K562 (cell line): Measurements from ENCODE around the gene FILIP1L. TPM values are rescaled to one million over a fixed set of nuclear protein-coding genes. Genes with fewer than 3 reads are reported as not detected.

ENCODE experiments used
- ATAC-seq: fragments of 200-7000 bp; cut with Tn5 transposase; 3 replicates; pipeline ENCODE4 v1.9.1; 2020; ENCODE audit warnings: moderate library complexity
- BruUV-seq: library from RNA; stranded (reverse); fragments of 400-500 nt; replicated peaks from 2 replicates; lab custom pipeline; 2021; lab: Mats Ljungman, UMichigan
- CTCF ChIA-PET: fragments of 300-600 bp; formaldehyde crosslinking; extraction: SDS; loops from one replicate; lab custom pipeline; 2021; ENCODE audit warnings: low intra/inter-chr PET ratio; lab: Yijun Ruan, JAX
- POLR2A ChIA-PET: fragments of 300-600, 350-650 bp; sonication (Branson Sonifier 250); formaldehyde crosslinking; extraction: SDS; loops from one replicate; lab custom pipeline; 2021; ENCODE audit warnings: antibody characterized with exemption, inconsistent platforms; lab: Yijun Ruan, JAX
- DNase-seq, 4 experiments: peaks; one replicate each; pipeline versions ENCODE4 v3.0.0 to v3.0.0-alpha.2; 2011 to 2018; ENCODE audit warnings: low spot score in 3 of 4, mixed read lengths in 3 of 4; ENCODE audit errors: extremely low read depth in 1 of 4
- FAIRE-seq: peaks from 2 replicates; lab custom pipeline; 2011; peaks lifted over from hg19 to GRCh38; lab: Jason Lieb, UNC
- H2AFZ ChIP-seq: 2 replicates; pipeline ENCODE4 v1.6.0; 2011; ENCODE audit warnings: low read depth, low read length, control low read depth, inconsistent platforms
- H3K27ac ChIP-seq: fragments of 200-600 bp; 3 replicates; pipeline ENCODE4 v1.8.0; 2011; ENCODE audit warnings: low read depth, mild to moderate bottlenecking, control low read depth, inconsistent platforms, low read length, moderate library complexity, mixed read lengths; ENCODE audit errors: extremely low read depth
- H3K27me3 ChIP-seq, 2 experiments: fragments of 300-600 bp in 1 of 2; 2 replicates in 1 of 2; 3 replicates in 1 of 2; pipeline versions ENCODE4 v1.6.0 to v1.8.0; 2011; ENCODE audit warnings: inconsistent platforms in 2 of 2, low read length in 2 of 2, mild to moderate bottlenecking in 1 of 2, mixed read lengths in 1 of 2, moderate library complexity in 1 of 2; ENCODE audit not compliant: control insufficient read depth in 2 of 2, insufficient read depth in 2 of 2
- H3K36me3 ChIP-seq: fragments of 300-600 bp; 3 replicates; pipeline ENCODE4 v1.8.0; 2011; ENCODE audit warnings: mild to moderate bottlenecking, low read length, inconsistent platforms; ENCODE audit not compliant: control insufficient read depth, insufficient read depth
- H3K4me1 ChIP-seq, 2 experiments: fragments of 200-600 bp in 1 of 2; replicated peaks in 1 of 2; 2 replicates in 1 of 2; 3 replicates in 1 of 2; pipeline versions ENCODE4 v1.5.1 to v1.8.0; 2011; ENCODE audit warnings: inconsistent platforms in 2 of 2, low read length in 2 of 2, mild to moderate bottlenecking in 1 of 2, mixed read lengths in 1 of 2, moderate library complexity in 1 of 2; ENCODE audit not compliant: control insufficient read depth in 2 of 2, insufficient read depth in 2 of 2
- H3K4me2 ChIP-seq: 2 replicates; pipeline ENCODE4 v1.6.1; 2011; ENCODE audit warnings: low read length, control low read depth, inconsistent platforms, mixed read lengths; ENCODE audit not compliant: insufficient read depth
- H3K4me3 ChIP-seq: fragments of 200-600 bp; sonication (generic), shearing (Covaris generic); 2 replicates; pipeline ENCODE4 v1.5.1; 2016; ENCODE audit warnings: control low read depth, inconsistent platforms
- H3K79me2 ChIP-seq: fragments of 200-600 bp; 3 replicates; pipeline ENCODE4 v1.8.0; 2011; ENCODE audit warnings: low read length, inconsistent platforms; ENCODE audit not compliant: control insufficient read depth, insufficient read depth
- H3K9ac ChIP-seq, 2 experiments: 2 replicates each; pipeline versions ENCODE4 v1.6.0 to v1.6.1; 2011; ENCODE audit warnings: low read depth in 2 of 2, low read length in 2 of 2, control low read depth in 1 of 2, inconsistent platforms in 1 of 2, mild to moderate bottlenecking in 1 of 2, mixed read lengths in 1 of 2; ENCODE audit not compliant: insufficient read depth in 1 of 2
- H3K9me1 ChIP-seq: one replicate; pipeline ENCODE4 v1.6.0; 2011; ENCODE audit warnings: inconsistent platforms, mild to moderate bottlenecking, low read length, moderate library complexity; ENCODE audit not compliant: control insufficient read depth, insufficient read depth
- H3K9me3 ChIP-seq: replicated peaks from 2 replicates; pipeline ENCODE4 v1.5.1; 2011; ENCODE audit warnings: low read depth, low read length, inconsistent platforms; ENCODE audit not compliant: control insufficient read depth, insufficient read depth
- H4K20me1 ChIP-seq: replicated peaks from 2 replicates; pipeline ENCODE4 v1.6.1; 2011; ENCODE audit warnings: low read length, inconsistent platforms, mixed read lengths; ENCODE audit not compliant: control insufficient read depth, insufficient read depth
- CBFA2T2 ChIP-seq: fragments of 450-650 bp; conservative IDR thresholded peaks from 2 replicates; pipeline ENCODE4 v1.6.1; 2017; ENCODE audit warnings: mild to moderate bottlenecking
- MYNN ChIP-seq, 2 experiments: sonication (generic); formaldehyde crosslinking in 1 of 2; IDR thresholded peaks; 2 replicates each; pipeline versions ENCODE4 v1.5.0 to v1.6.1; 2016 to 2020; ENCODE audit warnings: antibody characterized with exemption in 1 of 2, missing genetic modification reagents in 1 of 2
- RAD51 ChIP-seq: fragments of 450-650 bp; IDR thresholded peaks from 2 replicates; pipeline ENCODE4 v1.7.1; 2016; ENCODE audit warnings: low read depth, mild to moderate bottlenecking, borderline replicate concordance
- TFE3 ChIP-seq: fragments of 450-650 bp; formaldehyde crosslinking; IDR thresholded peaks from 2 replicates; pipeline ENCODE4 v1.4.0; 2020; ENCODE audit warnings: mild to moderate bottlenecking, mixed read lengths
- TGIF2 ChIP-seq: sonication (generic); formaldehyde crosslinking; IDR thresholded peaks from 2 replicates; pipeline ENCODE4 v1.8.1; 2022; ENCODE audit warnings: mild to moderate bottlenecking, missing genetic modification reagents, moderate library complexity
- TOE1 ChIP-seq, 2 experiments: fragments of 450-650 bp in 1 of 2; sonication (generic) in 1 of 2; formaldehyde crosslinking in 1 of 2; IDR thresholded peaks; 2 replicates each; pipeline versions ENCODE4 v1.7.1 to v1.8.0; 2016 to 2022; ENCODE audit warnings: borderline replicate concordance in 2 of 2, mild to moderate bottlenecking in 2 of 2, antibody characterized with exemption in 1 of 2, inconsistent platforms in 1 of 2, low read depth in 1 of 2, missing genetic modification reagents in 1 of 2, moderate library complexity in 1 of 2
- USF2 ChIP-seq: sonication (generic); formaldehyde crosslinking; IDR thresholded peaks from 2 replicates; pipeline ENCODE4 v1.5.0; 2020; ENCODE audit warnings: missing genetic modification reagents
- ZNF395 ChIP-seq: fragments of 200-800 bp; sonication (Bioruptor generic); IDR thresholded peaks from 2 replicates; pipeline ENCODE4 v1.6.1; 2017; ENCODE audit warnings: missing genetic modification characterization, missing compliant biosample characterization
- ZNF551 ChIP-seq: fragments of 250-450 bp; sonication (Bioruptor Pico); IDR thresholded peaks from 2 replicates; pipeline ENCODE4 v1.5.0; 2021; ENCODE audit warnings: mild to moderate bottlenecking, moderate library complexity
- WGBS: fragments of 100-300 bp; shearing (Covaris generic); methylation state at CpG from one replicate; pipeline ENCODE4 v1.1.6; 2016; ENCODE audit warnings: low coverage, mixed read lengths; ENCODE audit not compliant: insufficient coverage; ENCODE audit errors: missing lambda C conversion rate; 5-methylcytosine and 5-hydroxymethylcytosine counted together
- in situ Hi-C: fragments of 300-500 bp; cut with MboI; formaldehyde crosslinking; loops from 4 replicates; pipeline ENCODE4 v1.15.0; 2018; ENCODE audit warnings: inconsistent platforms, mixed read lengths
- intact Hi-C: fragments of 100-400 bp; cut with micrococcal nuclease; formaldehyde crosslinking; loops from 2 replicates; pipeline ENCODE4 v1.14.2; 2022
- polyA plus RNA-seq, 8 experiments: library from polyadenylated mRNA; depleted of rRNA in 4 of 8; stranded (reverse) in 5 of 8; unstranded in 3 of 8; fragments of >200 nt; fragmentation: Nextera tagmentation in 2 of 8; fragmentation: Illumina TruSeq in 1 of 8; extraction: Ambion mirVana in 2 of 8; extraction: Trizol in 1 of 8; gene quantifications; 2 replicates each; pipeline versions ENCODE4 v1.2.1 to v1.2.3, GENCODE V29; 2011 to 2014; ENCODE audit warnings: inconsistent platforms in 1 of 8, missing spikeins in 1 of 8
- total RNA-seq, 7 experiments: library from RNA; depleted of rRNA in 6 of 7; stranded (reverse); fragments of >200 nt in 6 of 7; fragmentation: Illumina TruSeq in 2 of 7; extraction: Trizol in 2 of 7; gene quantifications; 2 replicates each; pipeline versions ENCODE4 v1.2.1 to v1.2.3, GENCODE V29; 2011 to 2021; ENCODE audit warnings: low replicate concordance in 1 of 7

The FILIP1L gene
- total and polyA plus RNA-seq, 9 of the 15 experiments (the other 6 are each of a cell fraction or from before 2014, with no cell fraction given): 0.50 to 2.1 (median 1.1) TPM

- no peak for TF ChIP-seq TGIF2
Observed at GRCh38 chr3:99803297-99803696, 311.0 kb downstream of the FILIP1L start (continued).

- in situ Hi-C loops: no loop called here
- WGBS: 0% methylated on average over 4 of the region's 4 CpGs
- DNase-seq: no peak
- intact Hi-C loops: no loop called here
- no peaks in the 10 kb centered on the region for H3K4me1 ChIP-seq
- TF ChIP-seq ZNF395 (CRISPR knock-in tag) (no peak), TFE3 (CRISPR knock-in tag) (peak; percentile 85), RAD51 (peak; percentile 75), CBFA2T2 (0 out of 2 replicates have a peak, but pooled peaks have one; percentile 6), TOE1 (IDR thresholded peaks at IDR 0.05; ENCODE audit: borderline replicate concordance) (peak; percentile 58; the same call in 1 of the 2 replicates), TOE1 (CRISPR knock-in tag; IDR thresholded peaks at IDR 0.05; ENCODE audit: borderline replicate concordance, low read depth) (no peak), ZNF551 (CRISPR knock-in tag) (no peak), USF2 (CRISPR knock-in tag) (0 out of 2 replicates have a peak, but pooled peaks have one; percentile 16), MYNN (IDR thresholded peaks at IDR 0.05) (no peak), MYNN (CRISPR knock-in tag; IDR thresholded peaks at IDR 0.05) (no peak)
- ChIA-PET CTCF (no interaction called here), POLR2A (no interaction called here)
- no peak for FAIRE-seq
- no peak overlapping the region for H3K4me3 ChIP-seq
- H3K9me3 ChIP-seq: no peaks in the 10 kb centered on the region
- no peaks in the 10 kb centered on the region for H3K36me3 ChIP-seq
- H3K27me3 ChIP-seq: no peaks in the 10 kb centered on the region; a peak in 1 of 5 replicates
- no peak for ATAC-seq
- BruUV-seq: no TSS peak
- H4K20me1 ChIP-seq: no peaks in the 10 kb centered on the region
- no peak overlapping the region for H2AFZ ChIP-seq
- H3K27ac ChIP-seq: no peak overlapping the region
- H3K4me2 ChIP-seq: no peak overlapping the region
- no peaks in the 10 kb centered on the region for H3K79me2 ChIP-seq
- no peak overlapping the region for H3K9ac ChIP-seq
- H3K9me1 ChIP-seq: no peaks in the 10 kb centered on the region
Observed at GRCh38 chr3:99799422-99799821, 314.9 kb downstream of the FILIP1L start.
